Activated T-helper 1 cell treated with anti-CD3 and anti-CD28 coated beads, Interleukin-12 subunit alpha, Interleukin-12 subunit beta, Interleukin-2, Interleukin-4 antibody, amounts not matched to agents 30 ng/mL and 10 ng/mL and 1 ng/mL, durations not matched to agents 14 hours and 24 hours and 36 hours (primary cell): Measurements from ENCODE around the gene UBE2D4. TPM values are rescaled to one million over a fixed set of nuclear protein-coding genes. Genes with fewer than 3 reads are reported as not detected.
"Not testable (repeated sequence)": the region's sequence is repeated elsewhere in the genome, so short reads cannot be mapped to it uniquely, and the experiment has no call there.

ENCODE experiments used
- DNase-seq: peaks from one replicate; pipeline ENCODE4 v3.0.0; 2021; ENCODE audit warnings: low spot score
- H3K27ac Mint-ChIP-seq: one replicate; pipeline ENCODE4 v1.8.0; 2021; ENCODE audit warnings: mild to moderate bottlenecking, mixed read lengths
- H3K27me3 Mint-ChIP-seq: one replicate; pipeline ENCODE4 v1.8.0; 2022; ENCODE audit warnings: mild to moderate bottlenecking, moderate library complexity, mixed read lengths; ENCODE audit not compliant: insufficient read depth
- H3K36me3 Mint-ChIP-seq: one replicate; pipeline ENCODE4 v1.8.0; 2021; ENCODE audit warnings: low read depth, mixed read lengths
- H3K4me1 Mint-ChIP-seq: one replicate; pipeline ENCODE4 v1.8.0; 2021; ENCODE audit warnings: low read depth, mixed read lengths
- H3K4me3 Mint-ChIP-seq: one replicate; pipeline ENCODE4 v1.8.0; 2021; ENCODE audit warnings: mild to moderate bottlenecking, moderate library complexity, mixed read lengths
- H3K9me3 Mint-ChIP-seq: one replicate; pipeline ENCODE4 v1.8.0; 2021; ENCODE audit warnings: mixed read lengths
- intact Hi-C: fragments of 100-400 bp; cut with micrococcal nuclease; formaldehyde crosslinking; loops from one replicate; pipeline ENCODE4 v1.15.1; 2024
- total RNA-seq: library from RNA; stranded (reverse); gene quantifications from 2 replicates; pipeline ENCODE4 v1.2.3, GENCODE V29; 2022

Gene UBE2D4
- total RNA-seq, 1 donor from 2014 or later: 15.3 TPM

DNA sequence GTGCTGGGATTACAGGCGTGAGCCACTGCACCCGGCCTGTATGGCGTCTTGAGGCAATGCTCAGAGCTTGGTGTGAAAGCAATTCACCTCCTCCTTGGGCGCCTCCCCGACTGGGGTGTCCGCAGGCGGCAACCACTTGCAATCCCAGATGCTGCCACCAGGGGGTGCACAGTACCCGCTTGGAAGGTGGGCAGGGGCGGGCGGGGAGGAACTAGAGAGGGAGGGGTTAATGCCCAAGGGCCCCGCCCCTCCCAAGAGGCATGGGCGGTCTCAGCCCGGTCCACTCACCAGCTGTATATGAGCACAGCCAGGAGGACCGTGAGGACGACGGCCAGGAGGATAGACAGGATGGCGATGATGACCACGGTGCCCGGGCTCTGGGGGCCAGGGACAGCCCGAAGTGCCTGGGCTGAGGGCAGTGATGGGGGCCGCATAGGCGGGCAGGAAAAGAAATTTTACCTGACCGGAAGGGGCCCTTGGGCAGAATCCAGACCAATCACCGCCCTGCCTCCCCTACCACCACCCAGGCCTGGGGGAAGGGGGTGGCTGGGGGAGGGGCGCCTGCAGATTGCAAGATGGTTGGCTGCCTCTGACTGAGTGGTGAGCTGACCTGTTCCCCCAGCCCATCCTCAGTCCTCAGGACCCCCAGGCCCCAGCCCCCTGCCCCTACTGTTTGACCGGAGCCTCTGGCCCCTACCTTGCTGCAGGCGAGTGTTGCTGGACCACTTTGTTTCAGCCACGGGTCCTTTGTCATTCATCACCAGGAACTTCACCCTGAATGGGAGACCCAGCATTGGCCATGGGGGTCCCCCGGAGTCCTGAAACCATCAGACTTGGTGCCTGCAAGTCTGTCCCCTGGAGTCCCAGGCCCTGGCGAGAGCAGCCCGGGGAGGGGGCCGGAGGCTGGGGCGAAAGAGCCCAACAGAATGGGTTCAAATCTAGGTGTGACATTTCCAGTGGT lies 59.9 kb downstream of the UBE2D4 start:
- H3K27me3 Mint-ChIP-seq, H3K4me3 Mint-ChIP-seq, H3K36me3 Mint-ChIP-seq, H3K9me3 Mint-ChIP-seq, intact Hi-C loops, H3K4me1 Mint-ChIP-seq, H3K27ac Mint-ChIP-seq: not testable (repeated sequence)
- peak; percentile 14 for DNase-seq

- H3K4me1 Mint-ChIP-seq, H3K36me3 Mint-ChIP-seq, H3K27ac Mint-ChIP-seq, intact Hi-C loops, H3K4me3 Mint-ChIP-seq, DNase-seq, H3K9me3 Mint-ChIP-seq, H3K27me3 Mint-ChIP-seq: not testable (repeated sequence)
Measured at GRCh38 chr7:43987476-43987875, 61.2 kb downstream of the UBE2D4 start.

DNA sequence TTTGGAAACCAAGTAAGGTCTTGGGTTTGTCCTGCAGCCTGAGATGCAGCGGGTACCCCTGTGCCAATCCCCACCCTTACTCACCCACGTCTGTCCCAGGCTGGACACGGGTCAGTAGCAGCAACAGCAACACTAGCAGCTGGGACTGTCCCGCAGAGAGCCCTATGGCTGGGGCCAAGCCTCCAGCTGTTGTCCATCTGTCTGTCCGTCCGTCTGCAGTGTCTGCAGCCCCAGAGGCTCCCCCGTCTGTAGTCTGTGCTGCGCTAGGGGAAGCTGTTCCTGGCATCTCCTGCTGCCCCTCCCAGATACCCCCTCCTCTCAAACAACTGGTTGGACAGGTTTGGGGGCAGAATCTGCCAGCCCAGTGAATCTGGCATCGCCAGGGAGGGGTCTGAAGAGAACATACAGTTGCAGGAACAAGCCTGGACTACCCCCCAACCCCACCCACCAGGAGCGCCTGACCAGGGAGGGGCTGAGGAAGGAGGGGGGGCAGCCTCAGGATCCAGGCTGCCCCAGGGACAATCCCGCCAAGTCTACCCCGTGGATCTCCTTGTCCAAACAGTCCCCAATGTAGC lies 63.9 kb downstream of the UBE2D4 start:
- H3K9me3 Mint-ChIP-seq, DNase-seq, H3K4me3 Mint-ChIP-seq, H3K27ac Mint-ChIP-seq, intact Hi-C loops, H3K36me3 Mint-ChIP-seq, H3K27me3 Mint-ChIP-seq, H3K4me1 Mint-ChIP-seq: not testable (repeated sequence)

DNA sequence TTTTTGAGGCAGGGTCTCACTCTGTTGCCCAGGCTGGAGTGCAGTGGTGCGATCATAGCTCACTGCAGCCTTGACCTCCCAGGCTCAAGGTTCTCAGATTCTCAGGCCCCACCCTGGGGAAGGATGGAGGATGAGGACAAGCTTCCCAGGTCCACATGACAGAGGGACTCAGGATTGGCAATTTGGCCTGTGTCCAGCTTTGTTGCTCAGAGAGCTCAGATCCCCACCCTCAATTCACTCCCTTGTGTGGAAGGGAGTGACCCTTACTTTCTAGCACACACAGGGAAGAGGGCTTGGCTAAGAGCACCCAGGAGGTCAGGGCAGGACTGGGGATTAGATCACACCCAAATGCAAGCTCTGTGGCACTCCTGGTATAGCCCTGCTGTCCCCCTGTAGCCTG lies 64.6 kb downstream of the UBE2D4 start:
- H3K4me1 Mint-ChIP-seq, H3K27ac Mint-ChIP-seq, DNase-seq, H3K27me3 Mint-ChIP-seq, H3K4me3 Mint-ChIP-seq, H3K36me3 Mint-ChIP-seq, intact Hi-C loops, H3K9me3 Mint-ChIP-seq: not testable (repeated sequence)

- H3K9me3 Mint-ChIP-seq, intact Hi-C loops, H3K4me1 Mint-ChIP-seq, H3K4me3 Mint-ChIP-seq, DNase-seq, H3K27ac Mint-ChIP-seq, H3K36me3 Mint-ChIP-seq, H3K27me3 Mint-ChIP-seq: not testable (repeated sequence)
Measured at GRCh38 chr7:43992896-43993295, 66.7 kb downstream of the UBE2D4 start.

GRCh38 chr7:43994681-43995080 lies 68.4 kb downstream of the UBE2D4 start:
- H3K27me3 Mint-ChIP-seq, H3K9me3 Mint-ChIP-seq, H3K4me1 Mint-ChIP-seq, DNase-seq, H3K27ac Mint-ChIP-seq, H3K4me3 Mint-ChIP-seq, intact Hi-C loops, H3K36me3 Mint-ChIP-seq: not testable (repeated sequence)

DNA sequence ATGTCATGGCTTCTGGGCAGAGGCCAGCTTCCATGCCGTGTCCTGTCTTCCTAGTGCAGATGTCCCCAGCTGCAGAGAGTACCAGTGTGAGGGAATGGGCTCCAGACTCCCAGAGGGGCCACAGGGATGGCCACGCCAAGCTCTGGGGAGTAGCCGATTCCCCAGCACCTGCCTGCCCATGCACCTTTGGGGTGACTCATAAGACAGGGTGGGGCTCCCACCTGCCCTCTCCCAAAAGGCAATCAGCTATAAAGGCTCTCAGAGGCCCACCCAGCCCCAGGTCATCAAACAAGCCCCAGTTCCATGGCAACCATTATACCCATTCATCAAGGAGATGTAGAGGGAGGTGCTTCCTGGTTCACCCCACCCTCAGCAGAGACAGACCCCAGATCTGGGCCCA lies 71.3 kb downstream of the UBE2D4 start, which contains the start of gene SPDYE1:
SPDYE1 (plus strand) TSS at position 366 of the 400 bp plus-strand sequence. CDS start 2,053 bp downstream, outside the sequence.
- DNase-seq, intact Hi-C loops, H3K36me3 Mint-ChIP-seq, H3K27ac Mint-ChIP-seq, H3K4me1 Mint-ChIP-seq, H3K9me3 Mint-ChIP-seq, H3K4me3 Mint-ChIP-seq, H3K27me3 Mint-ChIP-seq: not testable (repeated sequence)

Other genes with a start within 250 kb of the UBE2D4 start
- 81.7 and 88.6 TPM in 2 replicates for gene COA1, start 196.9 kb upstream of the UBE2D4 start, total RNA-seq
- gene BLVRA, start 167.8 kb upstream of the UBE2D4 start, total RNA-seq: 48.1 and 52.9 TPM in 2 replicates
- gene MRPS24, start 56.9 kb upstream of the UBE2D4 start, total RNA-seq: 118 and 125 TPM in 2 replicates
- 32.2 and 34.4 TPM in 2 replicates for gene URGCP, start 19.8 kb upstream of the UBE2D4 start, total RNA-seq
- gene SPDYE1, start 71.5 kb downstream of the UBE2D4 start, total RNA-seq: not detected in 2 replicates
- 140 TPM in 2 replicates for gene DBNL, start 118.3 kb downstream of the UBE2D4 start, total RNA-seq
- gene PGAM2, start 139.1 kb downstream of the UBE2D4 start, total RNA-seq: 0.42 and 0.78 TPM in 2 replicates
- 36.9 and 41.7 TPM in 2 replicates for gene POLM, start 156.1 kb downstream of the UBE2D4 start, total RNA-seq
- 17.0 and 17.2 TPM in 2 replicates for gene AEBP1, start 177.9 kb downstream of the UBE2D4 start, total RNA-seq
- 234 and 250 TPM in 2 replicates for gene POLD2, start 197.1 kb downstream of the UBE2D4 start, total RNA-seq
- gene MYL7, start 214.9 kb downstream of the UBE2D4 start, total RNA-seq: not detected in 2 replicates